Endothelial cell (in vitro differentiated cells): Measurements from ENCODE around the gene STXBP5L. TPM values are rescaled to one million over a fixed set of nuclear protein-coding genes. Genes with fewer than 3 reads are reported as not detected.
A peak's percentile ranks its signal among the peaks of the same experiment; 100 is the strongest.

Source experiments
- DNase-seq: peaks from one replicate; pipeline ENCODE4 v3.0.0; 2021; ENCODE audit warnings: low spot score
- H3K27ac Mint-ChIP-seq: one replicate; pipeline ENCODE4 v1.8.0; 2021; ENCODE audit warnings: mixed read lengths, inconsistent platforms; ENCODE audit not compliant: unreplicated experiment
- H3K27me3 Mint-ChIP-seq: one replicate; pipeline ENCODE4 v1.8.0; 2021; ENCODE audit warnings: mild to moderate bottlenecking, moderate library complexity, mixed read lengths, inconsistent platforms; ENCODE audit not compliant: unreplicated experiment
- H3K36me3 Mint-ChIP-seq: one replicate; pipeline ENCODE4 v1.8.0; 2021; ENCODE audit warnings: mild to moderate bottlenecking, low read depth, mixed read lengths, inconsistent platforms; ENCODE audit not compliant: unreplicated experiment
- H3K4me1 Mint-ChIP-seq: one replicate; pipeline ENCODE4 v1.8.0; 2021; ENCODE audit warnings: mild to moderate bottlenecking, mixed read lengths, inconsistent platforms; ENCODE audit not compliant: unreplicated experiment
- H3K4me3 Mint-ChIP-seq: one replicate; pipeline ENCODE4 v1.8.0; 2021; ENCODE audit warnings: mild to moderate bottlenecking, mixed read lengths, inconsistent platforms; ENCODE audit not compliant: unreplicated experiment
- H3K9me3 Mint-ChIP-seq: one replicate; pipeline ENCODE4 v1.8.0; 2021; ENCODE audit warnings: mixed read lengths, inconsistent platforms; ENCODE audit not compliant: unreplicated experiment
- total RNA-seq: library from RNA; stranded (reverse); fragmentation: NEBNext Ultra II Directional; extraction: Animal tissue kit (Norgen Biotek cat#: 25700); gene quantifications from one replicate; pipeline ENCODE4 v1.2.1, GENCODE V29; 2021; ENCODE audit not compliant: unreplicated experiment
- TF ChIP-seq, protein P1 (sequence below): fragments of 200-600 bp; sonication (generic); IDR thresholded peaks from one replicate; pipeline ENCODE4 v1.5.0; 2021; ENCODE audit warnings: antibody characterized with exemption; ENCODE audit not compliant: unreplicated experiment

The STXBP5L gene
- total RNA-seq, 1 donor from 2014 or later = 14.6 TPM

DNA sequence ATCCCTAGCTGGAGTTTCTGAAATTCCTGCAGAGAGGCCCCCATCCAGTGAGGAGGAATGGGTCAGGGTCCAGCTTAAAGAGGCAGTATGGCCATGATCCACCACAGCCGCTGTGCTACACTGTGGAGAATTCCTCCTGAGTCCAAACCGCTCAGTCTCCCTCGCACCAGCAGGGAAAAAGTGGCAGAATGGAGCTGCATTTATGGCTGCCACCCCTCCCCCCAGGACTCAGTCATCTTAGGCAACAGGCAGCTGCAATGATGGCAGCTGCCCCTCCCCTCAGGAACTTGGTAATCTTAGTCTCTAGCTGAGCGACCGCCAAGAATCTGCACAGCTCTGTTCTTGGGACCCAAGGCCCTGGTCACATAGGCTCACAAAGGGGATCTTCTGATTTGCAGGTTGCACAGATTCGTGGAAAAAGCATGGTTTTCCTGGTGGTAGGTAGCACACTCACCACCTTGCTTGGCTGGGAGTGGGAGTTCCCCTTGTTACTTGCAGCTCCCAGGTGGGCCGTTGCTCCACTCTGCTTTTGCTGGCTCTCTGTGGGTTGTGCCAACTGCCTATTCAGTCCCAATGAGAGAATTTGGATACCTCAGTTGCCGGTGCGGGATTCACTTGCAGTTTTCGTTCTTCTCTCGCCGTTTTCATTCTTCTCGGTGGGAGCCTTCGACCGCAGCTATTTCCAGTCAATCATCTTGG is 204.1 kb downstream of the STXBP5L start:
- H3K36me3 Mint-ChIP-seq = peaks cover 10% of the 10 kb centered on the region
- peaks cover 5% of the 10 kb centered on the region for H3K4me1 Mint-ChIP-seq
- no peaks in the 10 kb centered on the region for H3K9me3 Mint-ChIP-seq
- TF ChIP-seq, protein P1, sequence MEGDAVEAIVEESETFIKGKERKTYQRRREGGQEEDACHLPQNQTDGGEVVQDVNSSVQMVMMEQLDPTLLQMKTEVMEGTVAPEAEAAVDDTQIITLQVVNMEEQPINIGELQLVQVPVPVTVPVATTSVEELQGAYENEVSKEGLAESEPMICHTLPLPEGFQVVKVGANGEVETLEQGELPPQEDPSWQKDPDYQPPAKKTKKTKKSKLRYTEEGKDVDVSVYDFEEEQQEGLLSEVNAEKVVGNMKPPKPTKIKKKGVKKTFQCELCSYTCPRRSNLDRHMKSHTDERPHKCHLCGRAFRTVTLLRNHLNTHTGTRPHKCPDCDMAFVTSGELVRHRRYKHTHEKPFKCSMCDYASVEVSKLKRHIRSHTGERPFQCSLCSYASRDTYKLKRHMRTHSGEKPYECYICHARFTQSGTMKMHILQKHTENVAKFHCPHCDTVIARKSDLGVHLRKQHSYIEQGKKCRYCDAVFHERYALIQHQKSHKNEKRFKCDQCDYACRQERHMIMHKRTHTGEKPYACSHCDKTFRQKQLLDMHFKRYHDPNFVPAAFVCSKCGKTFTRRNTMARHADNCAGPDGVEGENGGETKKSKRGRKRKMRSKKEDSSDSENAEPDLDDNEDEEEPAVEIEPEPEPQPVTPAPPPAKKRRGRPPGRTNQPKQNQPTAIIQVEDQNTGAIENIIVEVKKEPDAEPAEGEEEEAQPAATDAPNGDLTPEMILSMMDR = no peak
- H3K4me3 Mint-ChIP-seq = no peak overlapping the region
- no peak overlapping the region for H3K27ac Mint-ChIP-seq
- no peak for DNase-seq
- no peaks in the 10 kb centered on the region for H3K27me3 Mint-ChIP-seq

- H3K4me3 Mint-ChIP-seq = no peak overlapping the region
- TF ChIP-seq, protein P1 = no peak
- DNase-seq = no peak
- no peaks in the 10 kb centered on the region for H3K4me1 Mint-ChIP-seq
- no peaks in the 10 kb centered on the region for H3K27me3 Mint-ChIP-seq
- no peaks in the 10 kb centered on the region for H3K9me3 Mint-ChIP-seq
- no peak overlapping the region for H3K27ac Mint-ChIP-seq
- no peaks in the 10 kb centered on the region for H3K36me3 Mint-ChIP-seq
Observed at GRCh38 chr3:121126033-121126706, 218.2 kb downstream of the STXBP5L start.

GRCh38 chr3:121126707-121127035 is 218.7 kb downstream of the STXBP5L start:
- no peak for DNase-seq
- H3K27ac Mint-ChIP-seq = no peak overlapping the region
- no peaks in the 10 kb centered on the region for H3K9me3 Mint-ChIP-seq
- no peaks in the 10 kb centered on the region for H3K4me1 Mint-ChIP-seq
- H3K27me3 Mint-ChIP-seq = no peaks in the 10 kb centered on the region
- H3K4me3 Mint-ChIP-seq = no peak overlapping the region
- TF ChIP-seq, protein P1 = no peak
- peaks cover 2% of the 10 kb centered on the region for H3K36me3 Mint-ChIP-seq

DNA sequence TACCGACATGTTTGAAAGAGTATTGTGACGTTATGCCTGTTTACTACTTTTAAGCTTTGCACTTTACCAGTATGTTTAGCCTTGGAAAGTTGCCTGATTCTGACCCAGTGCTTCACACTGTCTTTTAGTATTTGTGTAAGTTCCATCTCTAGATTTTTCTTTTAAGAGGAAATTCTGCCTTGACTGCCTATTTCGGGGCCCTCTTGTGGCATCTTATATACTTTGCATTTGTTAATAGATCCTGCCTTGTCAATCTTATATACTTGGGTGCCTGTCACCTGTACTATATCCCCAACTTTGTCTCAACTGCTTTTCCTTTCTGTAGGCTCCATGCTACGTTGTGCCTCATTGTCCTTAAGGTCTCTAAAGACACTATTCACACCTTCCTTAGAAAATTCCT is 244.6 kb downstream of the STXBP5L start:
- H3K27me3 Mint-ChIP-seq = peaks cover 1% of the 10 kb centered on the region
- no peak overlapping the region for H3K4me3 Mint-ChIP-seq
- TF ChIP-seq, protein P1 = peak; percentile 46
- no peak for DNase-seq
- no peaks in the 10 kb centered on the region for H3K9me3 Mint-ChIP-seq
- H3K27ac Mint-ChIP-seq = no peak overlapping the region
- H3K36me3 Mint-ChIP-seq = peaks cover 7% of the 10 kb centered on the region
- no peaks in the 10 kb centered on the region for H3K4me1 Mint-ChIP-seq

DNA sequence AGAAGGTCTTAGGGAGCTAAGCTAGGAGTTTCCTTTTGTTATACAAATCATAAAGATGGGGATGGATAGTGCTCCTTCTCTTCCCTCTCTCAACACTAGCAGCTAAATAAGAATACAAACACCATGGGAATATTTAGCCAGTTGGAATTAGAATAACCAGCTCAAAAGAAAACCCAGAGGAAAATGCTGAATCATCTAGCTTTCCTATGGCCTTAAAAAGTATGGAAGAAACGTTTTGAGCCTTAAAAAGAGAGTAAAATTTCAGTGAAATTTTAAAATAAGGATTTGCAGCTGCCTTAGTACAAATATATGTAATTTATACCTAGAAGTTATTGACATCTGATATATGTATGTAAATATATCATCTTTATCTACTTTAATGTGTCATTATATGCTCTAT is 245.8 kb downstream of the STXBP5L start:
- Mint-ChIP-seq H3K4me1 (no peaks in the 10 kb centered on the region), H3K27me3 (peaks cover 1% of the 10 kb centered on the region), H3K27ac (no peak overlapping the region), H3K4me3 (no peak overlapping the region), H3K36me3 (no peaks in the 10 kb centered on the region), H3K9me3 (no peaks in the 10 kb centered on the region)
- TF ChIP-seq, protein P1 = no peak
- no peak for DNase-seq
